ENCODE measurements around the gene RFC5.
A peak's percentile ranks its signal among the peaks of the same experiment; 100 is the strongest.
"Not testable (repeated sequence)": the region's sequence is repeated elsewhere in the genome, so short reads cannot be mapped to it uniquely, and the experiment has no call there.

The RFC5 gene

GRCh38 chr12:118016424-118017264 is at the start of gene RFC5:
Gene RFC5, plus strand, starts transcription at chr12:118016703. Its CDS starts 125 bp downstream, at chr12:118016828.
- DNase-seq = peak; percentile 83

GRCh38 chr12:117967043-117967442 is 49.5 kb upstream of the RFC5 start:
- DNase-seq = no peak

- no peak for DNase-seq
Observed at GRCh38 chr12:117967512-117967911, 49.0 kb upstream of the RFC5 start.

- no peak for DNase-seq
Observed at GRCh38 chr12:117968151-117968789, 48.2 kb upstream of the RFC5 start.

GRCh38 chr12:117968826-117969659 is 47.5 kb upstream of the RFC5 start, which contains the start of gene KSR2:
Gene KSR2, minus strand, starts transcription at chr12:117968990. Its CDS starts 735 bp downstream, at chr12:117968255.
- DNase-seq = no peak

GRCh38 chr12:117970334-117970733 is 46.2 kb upstream of the RFC5 start:
- no peak for DNase-seq

- DNase-seq = no peak
Observed at GRCh38 chr12:117972301-117972700, 44.2 kb upstream of the RFC5 start.

GRCh38 chr12:117975006-117975405 is 41.5 kb upstream of the RFC5 start:
- no peak for DNase-seq

GRCh38 chr12:117977373-117977772 is 39.1 kb upstream of the RFC5 start:
- no peak for DNase-seq

- DNase-seq = no peak
Observed at GRCh38 chr12:117980616-117981015, 35.9 kb upstream of the RFC5 start.

GRCh38 chr12:117981267-117981666 is 35.2 kb upstream of the RFC5 start:
- no peak for DNase-seq

- no peak for DNase-seq
Observed at GRCh38 chr12:117985182-117985581, 31.3 kb upstream of the RFC5 start.

GRCh38 chr12:117986705-117987469 is 29.6 kb upstream of the RFC5 start:
- no peak for DNase-seq

GRCh38 chr12:117994551-117995438 is 21.7 kb upstream of the RFC5 start:
- no peak for DNase-seq

- no peak for DNase-seq
Observed at GRCh38 chr12:117998719-117999118, 17.8 kb upstream of the RFC5 start.

GRCh38 chr12:117999806-118000205 is 16.7 kb upstream of the RFC5 start:
- DNase-seq = not testable (repeated sequence)

- no peak for DNase-seq
Observed at GRCh38 chr12:118010903-118011302, 5.6 kb upstream of the RFC5 start.

- DNase-seq = no peak
Observed at GRCh38 chr12:118011377-118011776, 5.1 kb upstream of the RFC5 start.

- DNase-seq = no peak
Observed at GRCh38 chr12:118011961-118012360, 4.5 kb upstream of the RFC5 start.

- DNase-seq = no peak
Observed at GRCh38 chr12:118013283-118013682, 3.2 kb upstream of the RFC5 start.

- DNase-seq = no peak
Observed at GRCh38 chr12:118015306-118015705, 1.2 kb upstream of the RFC5 start.

Data from SIG-M5 (cell line).